WTC11 (cell line): Measurements from ENCODE around the gene GDF2. TPM values are rescaled to one million over a fixed set of nuclear protein-coding genes. Genes with fewer than 3 reads are reported as not detected.

Experiments used
- ATAC-seq: fragments of 200-7000 bp; cut with Tn5 transposase; 2 replicates; pipeline ENCODE4 v1.10.0; 2021; ENCODE audit warnings: mild to moderate bottlenecking, moderate library complexity
- CTCF ChIA-PET: fragments of 300-600 bp; sonication (Branson Sonifier 250); formaldehyde crosslinking; loops from one replicate; lab custom pipeline; 2021; ENCODE audit warnings: antibody characterized with exemption; lab: Charles Lee
- POLR2A ChIA-PET: fragments of 350-600 bp; sonication (Branson Sonifier 250); formaldehyde crosslinking; loops from one replicate; lab custom pipeline; 2021; ENCODE audit warnings: antibody characterized with exemption; lab: Charles Lee
- DNase-seq: peaks from one replicate; pipeline ENCODE4 v3.0.0; 2021; ENCODE audit warnings: low spot score
- H3K27ac Mint-ChIP-seq: 2 replicates; pipeline ENCODE4 v1.8.0; 2021; ENCODE audit warnings: mixed read lengths
- H3K27me3 Mint-ChIP-seq: 2 replicates; pipeline ENCODE4 v1.8.0; 2021; ENCODE audit warnings: low read depth, mild to moderate bottlenecking, moderate library complexity, mixed read lengths
- H3K36me3 Mint-ChIP-seq: 2 replicates; pipeline ENCODE4 v1.8.0; 2021; ENCODE audit warnings: mixed read lengths
- H3K4me1 Mint-ChIP-seq: 2 replicates; pipeline ENCODE4 v1.8.0; 2022; ENCODE audit warnings: mixed read lengths
- H3K4me3 Mint-ChIP-seq: 2 replicates; pipeline ENCODE4 v1.8.0; 2021; ENCODE audit warnings: mild to moderate bottlenecking, moderate library complexity, mixed read lengths
- H3K9me3 Mint-ChIP-seq: 2 replicates; pipeline ENCODE4 v1.8.0; 2021; ENCODE audit warnings: mixed read lengths
- CREB1 ChIP-seq: sonication (generic); formaldehyde crosslinking; IDR thresholded peaks from 2 replicates; pipeline ENCODE4 v1.8.0; 2023; ENCODE audit warnings: mild to moderate bottlenecking, missing genetic modification reagents
- EMX1 ChIP-seq: fragments of 250-450 bp; sonication (Bioruptor Pico); IDR thresholded peaks from 2 replicates; pipeline ENCODE4 v1.8.0; 2021; ENCODE audit warnings: mild to moderate bottlenecking
- ESRRA ChIP-seq: sonication (generic); formaldehyde crosslinking; IDR thresholded peaks from 2 replicates; pipeline ENCODE4 v1.8.1; 2022; ENCODE audit warnings: mild to moderate bottlenecking, missing genetic modification reagents, borderline replicate concordance
- GTF2I ChIP-seq: fragments of 250-450 bp; sonication (Bioruptor Pico); conservative IDR thresholded peaks from 2 replicates; pipeline ENCODE4 v1.4.0; 2021; ENCODE audit warnings: mild to moderate bottlenecking
- IRF2 ChIP-seq: sonication (generic); formaldehyde crosslinking; IDR thresholded peaks from 2 replicates; pipeline ENCODE4 v1.8.0; 2022; ENCODE audit warnings: low read depth, missing genetic modification reagents, borderline replicate concordance
- MYBL2 ChIP-seq: sonication (generic); formaldehyde crosslinking; IDR thresholded peaks from 2 replicates; pipeline ENCODE4 v1.8.1; 2023; ENCODE audit warnings: mild to moderate bottlenecking, moderate library complexity, missing genetic modification reagents
- NFYB ChIP-seq: sonication (generic); formaldehyde crosslinking; conservative IDR thresholded peaks from 2 replicates; pipeline ENCODE4 v1.8.0; 2022; ENCODE audit warnings: low read depth, missing genetic modification reagents
- RELA ChIP-seq: sonication (generic); formaldehyde crosslinking; IDR thresholded peaks from 2 replicates; pipeline ENCODE4 v1.8.1; 2022; ENCODE audit warnings: missing genetic modification reagents, mild to moderate bottlenecking, borderline replicate concordance
- SOX15 ChIP-seq: fragments of 250-450 bp; sonication (Bioruptor Pico); IDR thresholded peaks from 2 replicates; pipeline ENCODE4 v1.9.0; 2021; ENCODE audit warnings: mild to moderate bottlenecking
- ZBTB21 ChIP-seq: sonication (generic); formaldehyde crosslinking; IDR thresholded peaks from 2 replicates; pipeline ENCODE4 v1.8.1; 2023; ENCODE audit warnings: mild to moderate bottlenecking, missing genetic modification reagents, borderline replicate concordance
- total RNA-seq: library from RNA; stranded (reverse); gene quantifications from 3 replicates; pipeline ENCODE4 v1.2.3, GENCODE V29; 2021
- TF ChIP-seq, protein P1 (sequence below): fragments of 200-600 bp; IDR thresholded peaks from 2 replicates; pipeline ENCODE4 v1.8.0; 2022; ENCODE audit warnings: antibody characterized with exemption
- TF ChIP-seq, protein P2 (sequence below): sonication (generic); formaldehyde crosslinking; IDR thresholded peaks from 2 replicates; pipeline ENCODE4 v1.8.1; 2023; ENCODE audit warnings: mild to moderate bottlenecking, missing genetic modification reagents
- TF ChIP-seq, protein P3 (sequence below): fragments of 250-450 bp; sonication (Bioruptor Pico); IDR thresholded peaks from 2 replicates; pipeline ENCODE4 v1.9.0; 2021; ENCODE audit warnings: moderate library complexity, mild to moderate bottlenecking, inconsistent platforms, borderline replicate concordance
- TF ChIP-seq, protein P4 (sequence below): fragments of 250-450 bp; sonication (Bioruptor Pico); IDR thresholded peaks from 2 replicates; pipeline ENCODE4 v1.9.0; 2021; ENCODE audit warnings: mild to moderate bottlenecking, borderline replicate concordance

Gene GDF2
- total RNA-seq, 1 experiment from 2014 or later: not detected

DNA sequence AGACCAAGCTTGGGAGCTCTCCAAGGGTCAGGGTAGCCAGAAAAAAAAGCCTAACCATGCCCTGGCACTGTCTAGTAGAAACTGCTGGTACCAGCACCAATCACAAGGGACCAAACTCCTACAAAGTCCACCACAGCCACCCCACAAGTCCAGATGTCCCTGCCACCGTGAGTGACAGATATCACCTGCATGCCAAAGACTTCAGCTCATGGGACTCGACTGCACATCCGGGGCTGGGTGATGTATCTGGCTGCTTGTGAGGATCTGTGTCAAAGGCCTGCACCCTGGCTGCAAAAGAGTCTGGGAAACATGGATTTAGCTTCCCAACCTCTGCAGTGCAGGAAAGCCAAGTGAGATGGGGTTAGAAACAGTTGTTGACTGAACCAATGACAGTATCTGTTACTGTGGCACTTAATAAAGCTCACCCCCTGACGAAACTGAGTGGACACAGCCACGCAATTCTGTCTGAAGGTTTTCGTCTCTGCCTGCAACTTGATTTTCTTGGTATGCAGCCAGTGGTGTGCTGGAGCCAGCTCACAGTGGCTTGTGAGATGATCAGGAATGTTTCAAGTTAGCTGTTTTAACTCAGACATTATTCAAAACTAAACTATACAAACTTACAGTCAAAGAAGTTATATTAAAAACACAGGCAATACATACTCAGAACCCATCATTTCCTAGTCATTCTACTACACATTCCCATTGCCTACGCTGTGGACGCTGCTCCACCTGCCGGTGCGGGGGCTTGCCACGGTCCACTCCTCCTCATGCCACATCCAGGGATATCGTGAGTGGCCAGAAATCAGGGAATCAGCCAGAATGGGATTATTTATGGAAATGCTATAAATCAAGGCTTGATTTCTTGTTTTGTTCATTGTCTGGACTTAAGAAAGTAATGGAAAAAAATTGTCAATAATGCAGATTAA lies 52.6 kb downstream of the GDF2 start:
- H3K9me3 Mint-ChIP-seq: no peaks in the 10 kb centered on the region
- POLR2A ChIA-PET: no interaction called here
- CTCF ChIA-PET: no interaction called here
- H3K27me3 Mint-ChIP-seq: no peaks in the 10 kb centered on the region; the same call in 1 of the 2 replicates
- peaks cover 26% of the 10 kb centered on the region for H3K4me1 Mint-ChIP-seq
- TF ChIP-seq NFYB (CRISPR knock-in tag) (no peak), MYBL2 (CRISPR knock-in tag) (no peak)
- TF ChIP-seq, all 79 proteins: peak for 0
- Mint-ChIP-seq H3K36me3 (no peaks in the 10 kb centered on the region; the same call in 1 of the 2 replicates), H3K4me3 (no peak overlapping the region), H3K27ac (no peak overlapping the region)
- DNase-seq (no peak), ATAC-seq (no peak)

DNA sequence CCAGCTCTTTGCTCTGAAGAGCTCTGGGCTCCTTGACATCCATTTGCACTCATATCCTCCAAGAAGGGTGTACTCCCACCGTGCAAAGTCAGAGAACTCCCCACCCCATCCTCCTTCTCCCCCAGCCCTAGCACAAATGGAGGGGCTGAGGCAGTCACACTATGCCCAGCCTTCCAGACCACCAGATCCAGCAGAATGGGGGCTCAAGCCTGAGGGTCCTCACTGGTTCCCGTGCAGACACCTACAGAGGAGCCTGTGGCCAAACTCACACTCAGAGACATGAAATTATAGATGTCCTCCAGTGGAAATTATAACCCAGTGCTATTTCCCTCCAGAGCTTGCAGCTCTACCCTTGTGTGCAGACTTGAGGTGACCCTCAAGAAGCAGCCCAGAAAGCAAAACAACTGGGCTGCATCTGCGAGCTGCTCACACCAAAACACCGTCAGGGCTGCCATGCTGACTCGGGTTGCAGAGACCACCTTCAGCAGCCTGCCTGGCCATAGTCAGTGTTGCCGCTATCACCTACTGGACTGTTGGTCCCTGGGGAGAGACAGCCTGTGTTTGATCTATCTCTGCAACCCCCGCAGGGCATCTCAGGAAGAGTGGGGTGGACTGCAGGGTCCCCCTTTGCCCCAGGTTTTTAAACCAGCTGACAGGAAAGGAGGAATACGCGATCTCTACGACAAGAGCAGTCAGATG lies 54.4 kb downstream of the GDF2 start:
- ChIA-PET POLR2A (interaction anchor here (1.2 kb wide), 1 partner anchor 13 kb away, joined by 4 read pairs; no protein-coding TSS in a partner anchor), CTCF (interaction anchor here (3.7 kb wide), 1 partner anchor 16 kb away, joined by 17 read pairs; no protein-coding TSS in a partner anchor)
- Mint-ChIP-seq H3K27ac (no peak overlapping the region), H3K4me3 (no peak overlapping the region), H3K27me3 (no peaks in the 10 kb centered on the region; the same call in 1 of the 2 replicates), H3K36me3 (no peaks in the 10 kb centered on the region), H3K9me3 (no peaks in the 10 kb centered on the region), H3K4me1 (peaks cover 32% of the 10 kb centered on the region)
- TF ChIP-seq SOX15: no peak
- no peak for TF ChIP-seq NFYB (CRISPR knock-in tag)
- no peak for TF ChIP-seq ESRRA (CRISPR knock-in tag)
- TF ChIP-seq, protein P1, sequence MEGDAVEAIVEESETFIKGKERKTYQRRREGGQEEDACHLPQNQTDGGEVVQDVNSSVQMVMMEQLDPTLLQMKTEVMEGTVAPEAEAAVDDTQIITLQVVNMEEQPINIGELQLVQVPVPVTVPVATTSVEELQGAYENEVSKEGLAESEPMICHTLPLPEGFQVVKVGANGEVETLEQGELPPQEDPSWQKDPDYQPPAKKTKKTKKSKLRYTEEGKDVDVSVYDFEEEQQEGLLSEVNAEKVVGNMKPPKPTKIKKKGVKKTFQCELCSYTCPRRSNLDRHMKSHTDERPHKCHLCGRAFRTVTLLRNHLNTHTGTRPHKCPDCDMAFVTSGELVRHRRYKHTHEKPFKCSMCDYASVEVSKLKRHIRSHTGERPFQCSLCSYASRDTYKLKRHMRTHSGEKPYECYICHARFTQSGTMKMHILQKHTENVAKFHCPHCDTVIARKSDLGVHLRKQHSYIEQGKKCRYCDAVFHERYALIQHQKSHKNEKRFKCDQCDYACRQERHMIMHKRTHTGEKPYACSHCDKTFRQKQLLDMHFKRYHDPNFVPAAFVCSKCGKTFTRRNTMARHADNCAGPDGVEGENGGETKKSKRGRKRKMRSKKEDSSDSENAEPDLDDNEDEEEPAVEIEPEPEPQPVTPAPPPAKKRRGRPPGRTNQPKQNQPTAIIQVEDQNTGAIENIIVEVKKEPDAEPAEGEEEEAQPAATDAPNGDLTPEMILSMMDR: no peak
- TF ChIP-seq, protein P2, sequence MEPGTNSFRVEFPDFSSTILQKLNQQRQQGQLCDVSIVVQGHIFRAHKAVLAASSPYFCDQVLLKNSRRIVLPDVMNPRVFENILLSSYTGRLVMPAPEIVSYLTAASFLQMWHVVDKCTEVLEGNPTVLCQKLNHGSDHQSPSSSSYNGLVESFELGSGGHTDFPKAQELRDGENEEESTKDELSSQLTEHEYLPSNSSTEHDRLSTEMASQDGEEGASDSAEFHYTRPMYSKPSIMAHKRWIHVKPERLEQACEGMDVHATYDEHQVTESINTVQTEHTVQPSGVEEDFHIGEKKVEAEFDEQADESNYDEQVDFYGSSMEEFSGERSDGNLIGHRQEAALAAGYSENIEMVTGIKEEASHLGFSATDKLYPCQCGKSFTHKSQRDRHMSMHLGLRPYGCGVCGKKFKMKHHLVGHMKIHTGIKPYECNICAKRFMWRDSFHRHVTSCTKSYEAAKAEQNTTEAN: no peak
- TF ChIP-seq, protein P3, sequence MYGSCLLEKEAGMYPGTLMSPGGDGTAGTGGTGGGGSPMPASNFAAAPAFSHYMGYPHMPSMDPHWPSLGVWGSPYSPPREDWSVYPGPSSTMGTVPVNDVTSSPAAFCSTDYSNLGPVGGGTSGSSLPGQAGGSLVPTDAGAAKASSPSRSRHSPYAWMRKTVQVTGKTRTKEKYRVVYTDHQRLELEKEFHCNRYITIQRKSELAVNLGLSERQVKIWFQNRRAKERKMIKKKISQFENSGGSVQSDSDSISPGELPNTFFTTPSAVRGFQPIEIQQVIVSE: no peak
- TF ChIP-seq GTF2I (CRISPR knock-in tag): no peak
- no peak for TF ChIP-seq IRF2 (CRISPR knock-in tag)
- TF ChIP-seq, protein P4, sequence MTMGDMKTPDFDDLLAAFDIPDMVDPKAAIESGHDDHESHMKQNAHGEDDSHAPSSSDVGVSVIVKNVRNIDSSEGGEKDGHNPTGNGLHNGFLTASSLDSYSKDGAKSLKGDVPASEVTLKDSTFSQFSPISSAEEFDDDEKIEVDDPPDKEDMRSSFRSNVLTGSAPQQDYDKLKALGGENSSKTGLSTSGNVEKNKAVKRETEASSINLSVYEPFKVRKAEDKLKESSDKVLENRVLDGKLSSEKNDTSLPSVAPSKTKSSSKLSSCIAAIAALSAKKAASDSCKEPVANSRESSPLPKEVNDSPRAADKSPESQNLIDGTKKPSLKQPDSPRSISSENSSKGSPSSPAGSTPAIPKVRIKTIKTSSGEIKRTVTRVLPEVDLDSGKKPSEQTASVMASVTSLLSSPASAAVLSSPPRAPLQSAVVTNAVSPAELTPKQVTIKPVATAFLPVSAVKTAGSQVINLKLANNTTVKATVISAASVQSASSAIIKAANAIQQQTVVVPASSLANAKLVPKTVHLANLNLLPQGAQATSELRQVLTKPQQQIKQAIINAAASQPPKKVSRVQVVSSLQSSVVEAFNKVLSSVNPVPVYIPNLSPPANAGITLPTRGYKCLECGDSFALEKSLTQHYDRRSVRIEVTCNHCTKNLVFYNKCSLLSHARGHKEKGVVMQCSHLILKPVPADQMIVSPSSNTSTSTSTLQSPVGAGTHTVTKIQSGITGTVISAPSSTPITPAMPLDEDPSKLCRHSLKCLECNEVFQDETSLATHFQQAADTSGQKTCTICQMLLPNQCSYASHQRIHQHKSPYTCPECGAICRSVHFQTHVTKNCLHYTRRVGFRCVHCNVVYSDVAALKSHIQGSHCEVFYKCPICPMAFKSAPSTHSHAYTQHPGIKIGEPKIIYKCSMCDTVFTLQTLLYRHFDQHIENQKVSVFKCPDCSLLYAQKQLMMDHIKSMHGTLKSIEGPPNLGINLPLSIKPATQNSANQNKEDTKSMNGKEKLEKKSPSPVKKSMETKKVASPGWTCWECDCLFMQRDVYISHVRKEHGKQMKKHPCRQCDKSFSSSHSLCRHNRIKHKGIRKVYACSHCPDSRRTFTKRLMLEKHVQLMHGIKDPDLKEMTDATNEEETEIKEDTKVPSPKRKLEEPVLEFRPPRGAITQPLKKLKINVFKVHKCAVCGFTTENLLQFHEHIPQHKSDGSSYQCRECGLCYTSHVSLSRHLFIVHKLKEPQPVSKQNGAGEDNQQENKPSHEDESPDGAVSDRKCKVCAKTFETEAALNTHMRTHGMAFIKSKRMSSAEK: no peak
- no peak for TF ChIP-seq RELA
- no peak for TF ChIP-seq CREB1 (CRISPR knock-in tag)
- no peak for TF ChIP-seq ZBTB21 (CRISPR knock-in tag)
- TF ChIP-seq EMX1 (CRISPR knock-in tag): no peak
- ATAC-seq (no peak), DNase-seq (no peak)

Other genes starting within 250 kb of the GDF2 start
- 0.09 to 0.24 TPM (median 0.18 TPM) in 3 replicates for gene GDF10, start 22.3 kb upstream of the GDF2 start, total RNA-seq
- gene RBP3, start 25.9 kb downstream of the GDF2 start, total RNA-seq: not detected in 3 replicates
- gene ZNF488, start 61.8 kb downstream of the GDF2 start, total RNA-seq: 7.1 to 8.7 TPM (median 8.0 TPM) in 3 replicates
- 0.18 to 0.20 TPM in 2 of 3 replicates, not detected in the other for gene ANXA8, start 161.7 kb downstream of the GDF2 start, total RNA-seq
- not detected in 3 replicates for gene FAM25G, start 169.2 kb downstream of the GDF2 start, total RNA-seq
- gene AGAP9, start 201.2 kb downstream of the GDF2 start, total RNA-seq: 8.4 to 14.2 TPM (median 12.9 TPM) in 3 replicates